GM19468 (cell line): ENCODE measurements around the gene ADCK2.
"Not testable (repeated sequence)": the region's sequence is repeated elsewhere in the genome, so short reads cannot be mapped to it uniquely, and the experiment has no call there.

Source experiments
- ATAC-seq: cut with Tn5 transposase; IDR thresholded peaks from one replicate; pipeline ENCODE4 v1.9.1; 2021; ENCODE audit warnings: mild to moderate bottlenecking, moderate library complexity, moderate number of reproducible peaks; ENCODE audit not compliant: unreplicated experiment; ENCODE audit errors: extremely low read depth

ADCK2 gene

GRCh38 chr7:140689199-140690152 lies 16.7 kb downstream of the ADCK2 start:
- no peak for ATAC-seq

DNA sequence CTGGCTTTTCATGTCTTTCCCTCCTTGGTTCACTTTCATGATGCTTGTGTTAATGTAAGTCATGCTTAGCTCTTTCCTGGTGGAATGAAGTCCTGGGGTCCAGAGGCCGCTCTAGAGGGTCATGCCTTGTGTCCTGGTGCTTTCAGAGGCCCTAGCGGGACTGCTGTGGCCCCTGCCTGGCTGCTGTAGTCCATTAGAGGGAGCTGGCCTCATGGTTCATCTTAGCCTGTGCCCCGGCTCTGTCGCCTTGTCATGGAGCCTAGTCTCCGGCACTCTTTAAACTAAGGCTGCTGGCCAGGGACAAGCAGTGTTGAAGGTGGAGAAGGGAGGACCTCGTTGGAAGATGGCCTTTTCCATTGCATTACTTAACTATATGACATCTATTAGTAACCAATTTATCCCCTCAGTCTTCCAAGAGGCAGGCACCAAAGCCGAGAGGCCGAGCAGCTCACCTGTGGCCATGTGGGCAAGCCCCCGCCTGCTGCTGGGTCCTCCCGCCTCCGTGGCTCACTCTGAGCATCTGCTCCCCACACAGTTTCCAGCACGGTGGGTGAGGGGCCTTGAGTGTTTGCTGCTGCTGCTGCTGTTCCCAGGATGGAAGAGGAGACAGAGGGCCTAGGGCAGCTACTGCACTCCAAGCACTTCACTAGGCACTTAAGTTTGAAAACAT lies 18.8 kb downstream of the ADCK2 start:
- ATAC-seq, result no peak

GRCh38 chr7:140693849-140694248 lies 21.1 kb downstream of the ADCK2 start:
- not testable (repeated sequence) for ATAC-seq

GRCh38 chr7:140694592-140694991 lies 21.8 kb downstream of the ADCK2 start:
- no peak for ATAC-seq

DNA sequence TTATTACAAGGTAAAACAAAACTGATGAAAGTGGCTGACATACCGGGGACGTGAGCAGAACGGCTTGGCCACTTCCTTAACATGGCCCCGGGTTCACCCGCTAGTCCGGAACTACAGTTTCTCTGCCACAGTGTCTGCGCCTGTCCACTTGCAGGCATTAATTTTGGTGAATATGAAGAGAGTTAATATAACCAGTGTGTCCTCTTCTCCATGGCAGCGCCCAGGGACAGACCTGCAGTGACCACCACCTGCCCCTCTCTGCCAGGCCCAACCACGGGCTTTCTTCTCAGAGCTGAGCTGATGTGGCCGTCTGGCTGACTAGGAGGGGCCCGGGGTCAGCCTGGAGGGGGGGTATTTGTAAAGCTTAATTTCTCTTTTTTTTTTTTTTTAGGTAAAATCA lies 22.6 kb downstream of the ADCK2 start:
- no peak for ATAC-seq

GRCh38 chr7:140696024-140696679 lies 23.4 kb downstream of the ADCK2 start:
- ATAC-seq, result no peak

DNA sequence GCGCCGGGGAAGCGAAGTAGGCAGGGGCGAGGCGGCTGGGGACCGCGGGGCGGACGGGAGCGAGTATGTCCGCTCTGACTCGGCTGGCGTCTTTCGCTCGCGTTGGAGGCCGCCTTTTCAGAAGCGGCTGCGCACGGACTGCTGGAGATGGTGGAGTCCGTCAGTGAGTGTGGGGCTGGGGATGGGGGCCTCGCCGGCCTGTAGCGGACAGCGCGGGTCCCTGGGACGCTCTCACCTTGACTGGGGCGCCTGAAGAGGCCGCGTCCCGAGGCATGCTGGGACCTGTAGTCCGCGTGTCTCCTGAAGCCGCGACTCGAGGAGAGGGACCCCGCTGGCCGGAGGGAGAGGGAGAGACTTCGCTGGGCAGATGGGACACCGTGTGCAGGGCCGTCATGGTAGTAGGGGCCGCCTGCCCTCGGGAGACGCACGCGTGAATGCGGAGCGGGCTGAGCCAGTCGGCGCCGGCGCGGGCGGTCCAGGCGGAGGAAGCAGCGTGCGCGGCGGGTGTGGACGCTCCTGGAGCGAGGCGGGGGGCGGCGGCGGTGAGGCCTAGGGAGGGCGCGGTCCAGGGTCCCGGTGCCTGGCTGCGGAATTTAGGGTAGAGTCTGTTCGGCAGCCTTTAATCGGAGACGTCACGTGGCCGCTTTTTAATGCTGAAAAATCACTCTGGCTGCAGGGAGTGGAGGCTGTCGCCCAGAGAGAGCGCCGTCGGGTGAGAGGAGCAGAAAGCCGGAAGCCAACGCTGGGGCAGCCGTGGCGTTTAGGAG lies 24.1 kb downstream of the ADCK2 start, which contains the start of gene NDUFB2:
TSS of gene NDUFB2 (plus strand) at position 29 of the 767 bp plus-strand sequence. CDS start at position 66, 37 bp downstream.
- ATAC-seq, result peak; percentile 84

- no peak for ATAC-seq
These were observed 24.9 kb downstream of the ADCK2 start for GRCh38 chr7:140697447-140698143.

DNA sequence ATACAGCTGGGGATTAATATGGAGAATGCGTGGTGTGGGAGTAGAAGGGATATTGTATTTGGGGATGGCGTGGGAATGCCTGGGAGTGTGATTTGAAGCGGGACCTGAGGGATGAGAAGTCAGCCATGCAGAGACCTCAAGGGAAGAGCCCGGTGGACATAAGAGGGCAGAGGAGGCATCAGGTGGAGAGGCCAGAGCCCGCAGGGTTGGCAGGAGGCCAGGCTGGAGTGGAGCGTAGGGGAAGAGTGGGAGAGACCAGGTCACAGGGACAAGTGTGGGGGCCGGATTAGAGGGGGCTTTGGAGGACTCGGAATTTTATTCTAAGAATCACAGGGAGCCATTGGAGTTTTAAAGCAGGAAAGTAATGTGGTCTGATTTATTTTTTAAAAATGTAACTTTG lies 25.7 kb downstream of the ADCK2 start:
- no peak for ATAC-seq

DNA sequence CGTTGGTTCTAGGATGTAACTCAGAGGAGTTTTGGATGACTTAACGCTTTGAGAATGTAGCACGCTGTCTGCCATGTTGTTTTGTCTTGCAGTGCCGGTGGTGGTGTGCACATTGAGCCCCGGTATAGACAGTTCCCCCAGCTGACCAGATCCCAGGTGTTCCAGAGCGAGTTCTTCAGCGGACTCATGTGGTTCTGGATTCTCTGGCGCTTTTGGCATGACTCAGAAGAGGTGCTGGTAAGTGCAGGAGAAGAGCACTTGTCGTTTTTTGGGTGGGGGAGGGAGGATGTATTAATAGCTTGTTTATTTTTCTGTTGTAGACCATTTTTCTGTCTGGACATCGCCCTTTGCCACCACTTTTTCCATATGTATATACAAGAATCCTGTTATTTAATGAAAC lies 30.0 kb downstream of the ADCK2 start:
- ATAC-seq, result no peak

DNA sequence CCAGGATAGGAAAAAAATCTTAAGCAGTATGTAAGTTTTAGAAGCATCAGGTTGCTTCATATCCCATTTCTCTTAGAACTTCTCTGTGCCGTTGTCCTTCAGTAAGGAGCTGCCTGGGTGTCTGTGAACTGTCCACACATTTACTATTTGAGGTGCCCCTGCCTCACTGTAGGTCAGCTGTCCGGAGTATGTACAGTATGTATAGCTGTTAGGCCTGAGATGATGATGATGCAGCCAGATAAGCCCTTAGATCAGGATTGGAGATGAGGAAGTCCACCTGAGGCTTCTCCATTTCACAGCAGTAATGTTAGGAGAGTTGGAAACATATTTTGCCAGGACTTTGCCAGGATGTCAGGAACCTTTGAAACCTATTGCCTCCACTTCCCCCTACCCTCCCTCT lies 31.5 kb downstream of the ADCK2 start:
- no peak for ATAC-seq

DNA sequence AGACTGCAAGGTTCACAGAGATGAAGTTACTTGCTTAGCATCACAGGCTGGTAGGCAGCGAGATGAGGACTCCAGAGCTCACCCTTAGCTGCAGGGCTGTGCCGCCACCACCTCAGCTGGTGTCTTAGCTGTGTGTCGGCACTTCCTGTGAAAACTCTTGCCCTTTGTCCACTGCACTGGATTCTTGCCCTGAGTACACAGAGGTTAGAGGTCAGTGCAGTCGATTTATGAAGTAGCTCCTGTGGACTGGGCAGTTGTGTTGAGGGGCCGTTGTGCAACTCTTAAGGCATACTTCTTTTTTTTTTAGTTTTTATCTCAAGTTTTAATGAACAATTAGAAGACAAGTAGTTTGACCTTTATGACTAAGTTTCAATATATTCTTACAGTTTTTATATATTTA lies 34.4 kb downstream of the ADCK2 start:
- ATAC-seq, result no peak

DNA sequence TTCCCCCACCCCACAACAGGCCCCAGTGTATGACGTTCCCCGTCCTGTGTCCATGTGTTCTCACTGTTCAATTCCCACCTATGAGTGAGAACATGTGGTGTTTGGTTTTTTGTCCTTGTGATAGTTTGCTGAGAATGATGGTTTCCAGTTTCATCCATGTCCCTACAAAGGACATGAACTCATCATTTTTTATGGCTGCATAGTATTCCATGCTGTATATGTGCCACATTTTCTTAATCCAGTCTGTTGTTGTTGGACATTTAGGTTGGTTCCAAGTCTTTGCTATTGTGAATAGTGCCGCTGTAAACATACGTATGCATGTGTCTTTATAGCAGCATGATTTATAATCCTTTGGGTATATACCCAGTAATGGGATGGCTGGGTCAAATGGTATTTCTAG lies 36.0 kb downstream of the ADCK2 start:
- ATAC-seq, result not testable (repeated sequence)

- ATAC-seq, result not testable (repeated sequence)
These were observed 39.6 kb downstream of the ADCK2 start for GRCh38 chr7:140712392-140712791.

- no peak for ATAC-seq
These were observed 41.7 kb downstream of the ADCK2 start for GRCh38 chr7:140714331-140715040.

DNA sequence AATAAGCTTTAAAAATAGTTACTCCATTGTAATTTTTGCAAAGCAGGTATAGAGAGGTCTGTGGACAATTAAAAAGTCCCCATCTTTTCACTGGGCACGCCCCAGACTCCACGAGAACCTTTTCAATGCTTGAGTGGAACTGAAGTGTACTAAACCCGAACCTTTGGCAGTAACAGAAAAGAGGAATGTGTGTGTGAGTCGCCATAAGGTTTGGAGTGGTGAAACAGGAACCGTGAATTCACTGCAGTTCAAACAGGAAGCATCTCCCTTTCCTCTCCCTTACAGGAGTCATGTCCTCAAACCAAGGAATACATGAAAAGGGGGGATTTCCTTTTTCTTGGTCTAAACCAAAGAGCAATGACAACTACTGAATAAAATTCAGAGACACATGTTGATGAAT lies 47.0 kb downstream of the ADCK2 start:
- no peak for ATAC-seq

DNA sequence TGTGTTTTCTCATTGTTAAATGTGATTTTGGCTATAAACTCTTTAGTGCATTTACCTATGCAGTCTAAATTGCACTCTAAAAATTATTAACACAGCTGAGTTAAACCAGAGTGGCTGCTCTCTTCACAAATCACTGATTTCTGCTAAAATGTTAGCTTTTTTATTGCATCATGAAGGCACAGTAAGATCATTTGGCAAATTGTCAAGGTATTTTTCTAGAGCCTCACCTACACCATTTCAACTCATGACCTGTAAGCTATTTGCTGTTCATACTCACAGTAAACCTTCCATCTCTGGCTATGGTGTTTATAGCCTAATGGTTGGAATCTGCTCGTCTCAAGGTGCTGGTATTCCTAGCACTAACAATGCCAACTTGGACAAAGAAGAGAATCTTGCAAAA lies 49.5 kb downstream of the ADCK2 start:
- ATAC-seq, result no peak

- ATAC-seq, result no peak
These were observed 50.3 kb downstream of the ADCK2 start for GRCh38 chr7:140723006-140723405.

- no peak for ATAC-seq
These were observed 50.8 kb downstream of the ADCK2 start for GRCh38 chr7:140723574-140723973.
